ENCODE measurements around the gene CHST11. TPM values are rescaled to one million over a fixed set of nuclear protein-coding genes. Genes with fewer than 3 reads are reported as not detected.

Gene CHST11
- total RNA-seq, 4 donors from 2014 or later, result 5.7 to 15.7 (median 7.1) TPM

DNA sequence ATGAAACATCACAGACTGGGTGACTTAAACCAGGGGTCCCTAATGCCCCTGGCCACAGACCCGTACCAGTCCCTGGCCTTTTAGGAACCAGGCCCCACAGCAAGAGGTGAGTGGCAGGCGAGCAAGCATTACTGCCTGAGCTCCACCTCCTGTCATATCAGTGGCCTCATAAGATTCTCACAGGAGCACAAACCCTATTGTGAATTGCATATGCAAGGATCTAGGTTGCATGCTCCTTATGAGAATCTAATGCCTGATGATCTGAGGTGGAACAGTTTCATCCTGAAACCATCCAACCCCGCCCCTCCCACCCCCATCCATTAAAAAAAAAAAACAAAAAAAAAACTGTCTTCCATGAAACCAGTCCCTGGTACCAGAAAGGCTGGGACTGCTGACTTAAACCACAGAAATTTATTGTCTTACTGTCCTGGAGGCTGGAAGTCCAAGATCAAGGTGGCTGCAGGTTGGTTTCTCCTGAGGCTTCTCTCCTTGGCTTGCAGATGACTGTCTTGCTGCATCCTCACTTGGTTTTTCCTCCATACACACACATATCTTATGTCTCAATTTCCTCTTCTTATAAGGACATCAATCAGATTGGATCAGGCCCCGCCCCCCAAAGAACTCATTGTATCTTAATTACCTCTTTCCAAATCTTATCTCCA is 235.9 kb downstream of the CHST11 start:
- no peak for TF ChIP-seq CTCF (IDR thresholded peaks at IDR 0.05)
- TF ChIP-seq EP300 (IDR thresholded peaks at IDR 0.05), result no peak
- TF ChIP-seq POLR2AphosphoS5 (IDR thresholded peaks at IDR 0.05), result no peak
- TF ChIP-seq POLR2A (IDR thresholded peaks at IDR 0.05; ENCODE audit: low read depth), result no peak
- Histone ChIP-seq H3K9me3 (no peaks in the 10 kb centered on the region), H3K27me3 (no peaks in the 10 kb centered on the region), H3K4me3 (no peak overlapping the region), H3K27ac (replicated peaks in 1 of 4) (no peak overlapping the region), H3K36me3 (no peaks in the 10 kb centered on the region), H3K4me1 (peaks cover 0 to 16% (median 11%) of the 10 kb centered on the region in 4 donors)
- intact Hi-C loops (cut with DNase I), result no loop called here
- WGBS, result 98% methylated on average over 3 of the region's 4 CpGs
- no peak for DNase-seq (ENCODE audit: extremely low spot score)

GRCh38 chr12:104693493-104693892 is 236.7 kb downstream of the CHST11 start:
- H3K27ac ChIP-seq (replicated peaks in 1 of 4), result no peak overlapping the region
- no peak for DNase-seq (ENCODE audit: extremely low spot score)
- intact Hi-C loops (cut with DNase I), result no loop called here

DNA sequence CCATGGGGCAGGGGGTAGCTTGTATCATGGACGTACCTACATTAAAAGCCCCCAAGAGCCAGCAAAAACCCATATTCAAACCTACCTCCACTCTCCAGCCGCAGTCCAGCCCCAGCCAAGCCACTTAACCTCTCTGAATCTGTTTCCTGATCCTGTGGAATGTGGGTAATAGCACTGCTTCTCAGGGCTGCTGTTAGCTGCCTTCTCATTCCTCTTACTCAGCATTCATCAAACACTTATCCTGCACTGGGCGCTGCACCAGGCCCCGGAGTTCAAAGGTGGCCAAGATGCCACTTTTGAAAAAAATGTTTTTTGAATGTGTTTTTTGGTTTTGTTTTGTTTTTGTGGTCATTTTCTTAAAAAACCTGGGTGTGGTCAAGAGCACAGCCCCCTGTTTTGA is 237.4 kb downstream of the CHST11 start:
- Histone ChIP-seq H3K36me3 (no peaks in the 10 kb centered on the region), H3K4me1 (peaks cover 0 to 16% (median 11%) of the 10 kb centered on the region in 4 donors), H3K4me3 (no peak overlapping the region), H3K27ac (replicated peaks in 1 of 4) (no peak overlapping the region), H3K27me3 (no peaks in the 10 kb centered on the region), H3K9me3 (no peaks in the 10 kb centered on the region)
- 91% methylated on average over 4 of the region's 4 CpGs for WGBS
- no peak for DNase-seq (ENCODE audit: extremely low spot score)
- no peak for TF ChIP-seq CTCF (IDR thresholded peaks at IDR 0.05)
- intact Hi-C loops (cut with DNase I), result no loop called here

More at GRCh38 chr12:104693493-104693892, 236.7 kb downstream of the CHST11 start:
- no peaks in the 10 kb centered on the region for H3K36me3 ChIP-seq
- no peaks in the 10 kb centered on the region for H3K27me3 ChIP-seq
- no peak overlapping the region for H3K4me3 ChIP-seq
- H3K9me3 ChIP-seq, result no peaks in the 10 kb centered on the region
- H3K4me1 ChIP-seq, result peaks cover 0 to 16% (median 11%) of the 10 kb centered on the region in 4 donors
- TF ChIP-seq POLR2A (IDR thresholded peaks at IDR 0.05; ENCODE audit: low read depth), result no peak
- no peak for TF ChIP-seq EP300 (IDR thresholded peaks at IDR 0.05)
- TF ChIP-seq CTCF (IDR thresholded peaks at IDR 0.05), result no peak
- no peak for TF ChIP-seq POLR2AphosphoS5 (IDR thresholded peaks at IDR 0.05)
- WGBS, result 96% methylated on average over 3 of the region's 3 CpGs

GRCh38 chr12:104694711-104695110 is 238.0 kb downstream of the CHST11 start:
- WGBS, result 65% methylated on average over 7 of the region's 7 CpGs
- intact Hi-C loops (cut with DNase I), result no loop called here
- Histone ChIP-seq H3K27ac (replicated peaks in 1 of 4) (no peak overlapping the region), H3K27me3 (no peaks in the 10 kb centered on the region), H3K36me3 (no peaks in the 10 kb centered on the region), H3K9me3 (no peaks in the 10 kb centered on the region), H3K4me1 (peaks cover 0 to 16% (median 11%) of the 10 kb centered on the region in 4 donors), H3K4me3 (no peak overlapping the region)
- TF ChIP-seq EP300 (IDR thresholded peaks at IDR 0.05) (no peak), POLR2A (IDR thresholded peaks at IDR 0.05; ENCODE audit: low read depth) (no peak), CTCF (IDR thresholded peaks at IDR 0.05) (no peak), POLR2AphosphoS5 (IDR thresholded peaks at IDR 0.05) (no peak)
- no peak for DNase-seq (ENCODE audit: extremely low spot score)

Measured in esophagus muscularis mucosa (tissue), 4 donors.